ENCODE measurements around the gene IRF3. TPM values are rescaled to one million over a fixed set of nuclear protein-coding genes. Genes with fewer than 3 reads are reported as not detected.

The IRF3 gene
- total and polyA plus RNA-seq, 10 of the 15 experiments (the other 5 are each of a cell fraction or from before 2014, with no cell fraction given): 5.5 to 110 (median 63.4) TPM

DNA sequence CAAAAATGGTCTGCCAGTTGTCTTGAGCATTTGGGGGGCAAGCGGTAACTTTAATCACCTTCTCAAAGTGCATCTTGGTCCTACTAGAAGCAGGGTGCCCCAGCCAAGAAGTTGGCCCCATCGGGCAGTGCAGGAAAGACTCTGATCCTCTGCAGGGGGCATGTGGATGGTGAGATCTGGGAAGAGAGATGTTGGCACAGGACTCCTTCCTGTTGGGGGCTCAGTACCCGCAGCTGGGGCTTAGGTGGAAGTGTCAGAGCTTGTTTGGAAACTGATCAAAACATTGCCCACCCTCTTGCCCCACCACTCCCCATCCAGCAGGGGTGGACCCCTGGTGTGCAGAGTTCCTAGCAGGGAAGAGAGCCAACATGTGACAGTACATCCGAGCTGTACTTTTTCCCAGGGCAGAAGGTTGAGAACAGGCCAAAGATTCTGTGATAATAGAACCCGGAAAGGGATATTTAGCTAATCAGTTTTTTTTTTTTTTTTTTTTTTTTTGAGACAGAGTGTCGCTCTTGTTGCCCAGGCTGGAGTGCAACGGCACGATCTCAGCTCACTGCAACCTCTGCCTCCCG, 34.6 kb downstream of the IRF3 start (continued):
- no peak for TF ChIP-seq BCLAF1 (IDR thresholded peaks at IDR 0.05)
- no peak for TF ChIP-seq POLR2AphosphoS2 (IDR thresholded peaks at IDR 0.05; ENCODE audit: low read depth, low read length)
- no peak for TF ChIP-seq GABPA (IDR thresholded peaks at IDR 0.05; ENCODE audit: low read depth)

- H4K20me1 ChIP-seq (ENCODE audit: control insufficient read depth, insufficient read depth): no peaks in the 10 kb centered on the region
- no peak for DNase-seq (ENCODE audit: low read depth, low spot score)
- no peak overlapping the region for H3K4me3 ChIP-seq
- no peak overlapping the region for H3K4me2 ChIP-seq (ENCODE audit: control insufficient read depth, insufficient read depth)
- no peaks in the 10 kb centered on the region for H3K4me1 ChIP-seq (ENCODE audit: control insufficient read depth, insufficient read depth, low read length)
- ChIA-PET POLR2A (interaction anchor here (0.8 kb wide), 1 partner anchor 46 kb away, joined by 7 read pairs; no protein-coding TSS in a partner anchor), RAD21 (ENCODE audit: unreplicated experiment) (interaction anchor here (1.4 kb wide), 1 partner anchor 11 kb away, joined by 5 read pairs; the partner anchor contains the start of gene RRAS), SMC1A (ENCODE audit: uncharacterized antibody, unreplicated experiment) (interaction anchor here (0.7 kb wide), 1 partner anchor 49 kb away, joined by 3 read pairs; no protein-coding TSS in a partner anchor), CTCF (no interaction called here)
- no peak overlapping the region for H3K27ac ChIP-seq (ENCODE audit: control insufficient read depth, insufficient read depth)
- intact Hi-C loops (cut with micrococcal nuclease; ENCODE audit: unreplicated experiment) (no loop called here), in situ Hi-C loops (cut with MboI) (no loop called here)
- BruUV-seq (replicated peaks): no TSS peak
- peaks cover 2 to 6% of the 10 kb centered on the region in 2 experiments; a peak in 2 of 4 replicates for H3K36me3 ChIP-seq (ENCODE audit: control insufficient read depth in 2 of 2, insufficient read depth in 2 of 2, low read length in 1 of 2)
- no peak for FAIRE-seq
- no peak overlapping the region for H3K9ac ChIP-seq (ENCODE audit: control insufficient read depth, insufficient read depth, low read length)
- no peak overlapping the region for H2AFZ ChIP-seq (ENCODE audit: control insufficient read depth, low read depth, low read length)
- no peaks in the 10 kb centered on the region for H3K27me3 ChIP-seq (replicated peaks in 1 of 2; ENCODE audit: control insufficient read depth in 2 of 2, insufficient read depth in 2 of 2, low read length in 1 of 2)
- H3K79me2 ChIP-seq (ENCODE audit: control insufficient read depth, insufficient read depth, low read length): no peaks in the 10 kb centered on the region
- H3K9me3 ChIP-seq (replicated peaks; ENCODE audit: control insufficient read depth, insufficient read depth, low read length): no peaks in the 10 kb centered on the region
- WGBS (ENCODE audit: insufficient coverage, insufficient replicate concordance, low lambda C conversion rate, missing lambda C conversion rate): 100% methylated on average over 9 of the region's 9 CpGs
- ATAC-seq: no peak
- TF ChIP-seq E2F8 (IDR thresholded peaks at IDR 0.05; ENCODE audit: low read depth, partially characterized antibody) (no peak), STAT1 (conservative IDR thresholded peaks at IDR 0.05) (no peak), ETV6 (conservative IDR thresholded peaks at IDR 0.05 in 1 of 2, IDR thresholded peaks at IDR 0.05 in 1 of 2; ENCODE audit: borderline replicate concordance in 1 of 2, low read depth in 1 of 2) (no peak), ESRRA (IDR thresholded peaks at IDR 0.05; ENCODE audit: low read length) (no peak), BRCA1 (IDR thresholded peaks at IDR 0.05; ENCODE audit: low read depth, low read length) (no peak)
- TF ChIP-seq, protein P1, sequence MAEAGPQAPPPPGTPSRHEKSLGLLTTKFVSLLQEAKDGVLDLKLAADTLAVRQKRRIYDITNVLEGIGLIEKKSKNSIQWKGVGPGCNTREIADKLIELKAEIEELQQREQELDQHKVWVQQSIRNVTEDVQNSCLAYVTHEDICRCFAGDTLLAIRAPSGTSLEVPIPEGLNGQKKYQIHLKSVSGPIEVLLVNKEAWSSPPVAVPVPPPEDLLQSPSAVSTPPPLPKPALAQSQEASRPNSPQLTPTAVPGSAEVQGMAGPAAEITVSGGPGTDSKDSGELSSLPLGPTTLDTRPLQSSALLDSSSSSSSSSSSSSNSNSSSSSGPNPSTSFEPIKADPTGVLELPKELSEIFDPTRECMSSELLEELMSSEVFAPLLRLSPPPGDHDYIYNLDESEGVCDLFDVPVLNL (IDR thresholded peaks at IDR 0.05; ENCODE audit: low read depth, low read length): no peak
- TF ChIP-seq, protein P2, sequence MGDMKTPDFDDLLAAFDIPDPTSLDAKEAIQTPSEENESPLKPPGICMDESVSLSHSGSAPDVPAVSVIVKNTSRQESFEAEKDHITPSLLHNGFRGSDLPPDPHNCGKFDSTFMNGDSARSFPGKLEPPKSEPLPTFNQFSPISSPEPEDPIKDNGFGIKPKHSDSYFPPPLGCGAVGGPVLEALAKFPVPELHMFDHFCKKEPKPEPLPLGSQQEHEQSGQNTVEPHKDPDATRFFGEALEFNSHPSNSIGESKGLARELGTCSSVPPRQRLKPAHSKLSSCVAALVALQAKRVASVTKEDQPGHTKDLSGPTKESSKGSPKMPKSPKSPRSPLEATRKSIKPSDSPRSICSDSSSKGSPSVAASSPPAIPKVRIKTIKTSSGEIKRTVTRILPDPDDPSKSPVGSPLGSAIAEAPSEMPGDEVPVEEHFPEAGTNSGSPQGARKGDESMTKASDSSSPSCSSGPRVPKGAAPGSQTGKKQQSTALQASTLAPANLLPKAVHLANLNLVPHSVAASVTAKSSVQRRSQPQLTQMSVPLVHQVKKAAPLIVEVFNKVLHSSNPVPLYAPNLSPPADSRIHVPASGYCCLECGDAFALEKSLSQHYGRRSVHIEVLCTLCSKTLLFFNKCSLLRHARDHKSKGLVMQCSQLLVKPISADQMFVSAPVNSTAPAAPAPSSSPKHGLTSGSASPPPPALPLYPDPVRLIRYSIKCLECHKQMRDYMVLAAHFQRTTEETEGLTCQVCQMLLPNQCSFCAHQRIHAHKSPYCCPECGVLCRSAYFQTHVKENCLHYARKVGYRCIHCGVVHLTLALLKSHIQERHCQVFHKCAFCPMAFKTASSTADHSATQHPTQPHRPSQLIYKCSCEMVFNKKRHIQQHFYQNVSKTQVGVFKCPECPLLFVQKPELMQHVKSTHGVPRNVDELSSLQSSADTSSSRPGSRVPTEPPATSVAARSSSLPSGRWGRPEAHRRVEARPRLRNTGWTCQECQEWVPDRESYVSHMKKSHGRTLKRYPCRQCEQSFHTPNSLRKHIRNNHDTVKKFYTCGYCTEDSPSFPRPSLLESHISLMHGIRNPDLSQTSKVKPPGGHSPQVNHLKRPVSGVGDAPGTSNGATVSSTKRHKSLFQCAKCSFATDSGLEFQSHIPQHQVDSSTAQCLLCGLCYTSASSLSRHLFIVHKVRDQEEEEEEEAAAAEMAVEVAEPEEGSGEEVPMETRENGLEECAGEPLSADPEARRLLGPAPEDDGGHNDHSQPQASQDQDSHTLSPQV (IDR thresholded peaks at IDR 0.05): no peak
These were observed 36.0 kb downstream of the IRF3 start for GRCh38 chr19:49629659-49630058.
